Right lobe of liver (tissue), 6 donors: ENCODE data around the gene POLN. TPM values are rescaled to one million over a fixed set of nuclear protein-coding genes. Genes with fewer than 3 reads are reported as not detected.

ENCODE experiments used
- ATAC-seq, 4 donors: fragments of 200-7000 bp; cut with Tn5 transposase; one replicate each; pipeline ENCODE4 v1.9.1; 2020; ENCODE audit warnings: mild to moderate bottlenecking in 4 of 4, moderate library complexity in 4 of 4
- DNase-seq, 3 donors: peaks; one replicate each; pipeline ENCODE4 v3.0.0-alpha.2; 2020
- H3K27ac ChIP-seq, 3 donors: fragments of 200-600 bp; one replicate each; pipeline ENCODE4 v1.8.0; 2022
- H3K27me3 ChIP-seq, 2 donors: fragments of 200-600 bp; one replicate each; pipeline ENCODE4 v1.8.0; 2022
- H3K36me3 ChIP-seq, 4 donors: fragments of 200-600 bp; sonication (generic) in 1 of 4; one replicate each; pipeline versions ENCODE4 v1.5.1 to v1.8.0; 2017 to 2022; ENCODE audit warnings: control low read depth in 1 of 4
- H3K4me1 ChIP-seq, 4 donors: fragments of 200-600 bp; sonication (generic) in 1 of 4; one replicate each; pipeline versions ENCODE4 v1.5.1 to v1.8.0; 2017 to 2022; ENCODE audit warnings: control low read depth in 1 of 4
- H3K4me3 ChIP-seq, 3 donors: fragments of 200-600 bp; one replicate each; pipeline ENCODE4 v1.8.0; 2022
- H3K9me3 ChIP-seq, 4 donors: fragments of 200-600 bp; sonication (generic) in 1 of 4; one replicate each; pipeline versions ENCODE4 v1.5.1 to v1.8.0; 2017 to 2022; ENCODE audit warnings: control low read depth in 1 of 4
- CTCF ChIP-seq, 4 donors: fragments of 200-600 bp in 3 of 4; fragments of 450-650 bp in 1 of 4; IDR thresholded peaks; one replicate each; pipeline versions ENCODE4 v1.5.1 to v1.8.0; 2016 to 2022; ENCODE audit warnings: antibody characterized with exemption in 4 of 4, mild to moderate bottlenecking in 2 of 4
- POLR2A ChIP-seq: fragments of 450-650 bp; IDR thresholded peaks from one replicate; pipeline ENCODE4 v1.6.1; 2017; ENCODE audit warnings: antibody characterized with exemption, mild to moderate bottlenecking
- WGBS: methylation state at CpG from one replicate; pipeline ENCODE4 v1.1.6; 2018; ENCODE audit warnings: low coverage, low lambda C conversion rate; ENCODE audit not compliant: insufficient coverage; ENCODE audit errors: missing lambda C conversion rate; 5-methylcytosine and 5-hydroxymethylcytosine counted together
- intact Hi-C, 2 donors: fragments of 100-400 bp; cut with DNase I; formaldehyde crosslinking; loops; one replicate each; pipeline versions ENCODE4 v1.11.2 to v1.14.1; 2022
- total RNA-seq, 6 experiments: library from RNA; depleted of rRNA in 2 of 6; stranded (reverse); fragments of >200 nt in 2 of 6; fragmentation: NEBNext Ultra II Directional in 3 of 6; extraction: Animal tissue kit (Norgen Biotek cat#: 25700) in 3 of 6; gene quantifications; one replicate each; pipeline versions ENCODE4 v1.1.0 to v1.2.4, GENCODE V29; 2016 to 2023
- donor health status: DM: no; HTN: yes; CAD: no.
- donor health status: DM: no; HTN: no; CAD: no.
- donor health status: DM: no; HTN: no; CAD: no.
- donor health status: DM: no; HTN: yes; CAD: no.
- donor health status: DM: no; HTN: yes; CAD: no.

POLN gene
- total RNA-seq, 6 experiments from 2014 or later, result 0.87 to 2.5 (median 1.4) TPM

- DNase-seq (peak in 2 of 3 donors; percentile 14 to 44), ATAC-seq (no peak)
- TF ChIP-seq CTCF (IDR thresholded peaks at IDR 0.05) (no peak), POLR2A (no peak)
- intact Hi-C loops, result no loop called here
- no peaks in the 10 kb centered on the region for H3K9me3 ChIP-seq
- peak overlapping the region in 1 of 3 donors; percentile 26 for H3K27ac ChIP-seq
- no peak overlapping the region for H3K4me3 ChIP-seq
- H3K36me3 ChIP-seq, result peaks cover 0 to 11% (median 0%) of the 10 kb centered on the region in 4 donors
- no CpG with 5 or more reads among the region's 13 CpGs for WGBS
- H3K27me3 ChIP-seq, result no peaks in the 10 kb centered on the region
- peaks cover 0 to 31% (median 3%) of the 10 kb centered on the region in 4 donors for H3K4me1 ChIP-seq
These were observed 17.2 kb upstream of the POLN start for GRCh38 chr4:2259036-2259540.

GRCh38 chr4:2258091-2259035 is 16.4 kb upstream of the POLN start:
- H3K36me3 ChIP-seq, result peaks cover 0 to 15% (median 0%) of the 10 kb centered on the region in 4 donors
- ATAC-seq, result no peak
- TF ChIP-seq POLR2A, result no peak
- no peak for TF ChIP-seq CTCF (IDR thresholded peaks at IDR 0.05)
- no peaks in the 10 kb centered on the region for H3K9me3 ChIP-seq
- H3K4me3 ChIP-seq, result no peak overlapping the region
- peaks cover 0 to 31% (median 3%) of the 10 kb centered on the region in 4 donors for H3K4me1 ChIP-seq
- H3K27me3 ChIP-seq, result no peaks in the 10 kb centered on the region
- intact Hi-C loops, result no loop called here
- WGBS, result no CpG with 5 or more reads among the region's 18 CpGs
- DNase-seq, result peak; percentile 23 to 52 (median 46)
- peak overlapping the region in 1 of 3 donors; percentile 73 for H3K27ac ChIP-seq

- Histone ChIP-seq H3K9me3 (no peaks in the 10 kb centered on the region), H3K36me3 (peaks cover 0 to 15% (median 0%) of the 10 kb centered on the region in 4 donors), H3K4me3 (no peak overlapping the region), H3K27ac (peak overlapping the region in 2 of 3 donors; percentile 24 to 73), H3K27me3 (no peaks in the 10 kb centered on the region), H3K4me1 (peaks cover 0 to 27% (median 3%) of the 10 kb centered on the region in 4 donors)
- intact Hi-C loops, result no loop called here
- 71% methylated on average over 6 of the region's 14 CpGs for WGBS
- TF ChIP-seq POLR2A (no peak), CTCF (IDR thresholded peaks at IDR 0.05) (no peak)
- peak in 2 of 3 donors; percentile 14 to 44 for DNase-seq
- ATAC-seq, result no peak
These were observed 15.6 kb upstream of the POLN start for GRCh38 chr4:2257361-2258081.

GRCh38 chr4:2256781-2257191 is 14.9 kb upstream of the POLN start:
- peaks cover 0 to 26% (median 3%) of the 10 kb centered on the region in 4 donors for H3K4me1 ChIP-seq
- H3K27me3 ChIP-seq, result no peaks in the 10 kb centered on the region
- peak overlapping the region in 2 of 3 donors; percentile 47 to 73 for H3K27ac ChIP-seq
- H3K4me3 ChIP-seq, result no peak overlapping the region
- intact Hi-C loops, result no loop called here
- TF ChIP-seq POLR2A (no peak), CTCF (IDR thresholded peaks at IDR 0.05) (no peak)
- peaks cover 0 to 15% (median 0%) of the 10 kb centered on the region in 4 donors for H3K36me3 ChIP-seq
- peak; percentile 31 to 57 (median 54) for DNase-seq
- ATAC-seq, result peak; percentile 18 to 62 (median 34)
- WGBS, result 62% methylated on average over 6 of the region's 12 CpGs
- no peaks in the 10 kb centered on the region for H3K9me3 ChIP-seq
